Measurements from ENCODE around the gene KIF11.

DNA sequence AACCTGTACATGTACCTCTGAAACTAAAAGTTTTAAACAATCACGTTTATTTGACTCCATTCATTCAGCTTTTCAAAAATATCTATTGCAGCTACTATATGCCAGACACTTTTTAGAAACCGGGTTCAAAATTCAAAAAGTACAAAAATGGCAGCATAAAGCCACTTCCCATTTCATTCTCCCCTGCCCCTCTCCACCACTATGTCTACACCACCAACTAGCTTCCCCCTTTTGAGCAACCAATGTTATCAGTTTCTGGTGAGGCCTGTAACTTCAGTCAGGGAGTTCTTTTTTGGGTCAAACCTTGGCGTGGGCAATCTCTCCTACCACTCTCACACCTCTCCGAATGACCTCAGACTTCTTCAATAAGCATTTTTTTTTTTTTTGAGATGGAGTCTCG is 85.3 kb downstream of the KIF11 start:
- TF ChIP-seq CEBPB (IDR thresholded peaks at IDR 0.05) (no peak), ZNF302 (CRISPR knock-in tag; IDR thresholded peaks at IDR 0.05) (no peak), RAD21 (conservative IDR thresholded peaks at IDR 0.05 in 1 of 2, IDR thresholded peaks at IDR 0.05 in 1 of 2) (no peak), EP300 (IDR thresholded peaks at IDR 0.05) (no peak), POLR2AphosphoS2 (conservative IDR thresholded peaks at IDR 0.05; ENCODE audit: low read length) (no peak), EHMT2 (IDR thresholded peaks at IDR 0.05; ENCODE audit: low read depth) (no peak), BHLHE40 (IDR thresholded peaks at IDR 0.05; ENCODE audit: low read depth, low read length) (no peak), HOXA7 (CRISPR knock-in tag; IDR thresholded peaks at IDR 0.05) (no peak), SMC3 (IDR thresholded peaks at IDR 0.05) (no peak), HEYL (CRISPR knock-in tag; IDR thresholded peaks at IDR 0.05) (no peak)
- TF ChIP-seq, protein P1, sequence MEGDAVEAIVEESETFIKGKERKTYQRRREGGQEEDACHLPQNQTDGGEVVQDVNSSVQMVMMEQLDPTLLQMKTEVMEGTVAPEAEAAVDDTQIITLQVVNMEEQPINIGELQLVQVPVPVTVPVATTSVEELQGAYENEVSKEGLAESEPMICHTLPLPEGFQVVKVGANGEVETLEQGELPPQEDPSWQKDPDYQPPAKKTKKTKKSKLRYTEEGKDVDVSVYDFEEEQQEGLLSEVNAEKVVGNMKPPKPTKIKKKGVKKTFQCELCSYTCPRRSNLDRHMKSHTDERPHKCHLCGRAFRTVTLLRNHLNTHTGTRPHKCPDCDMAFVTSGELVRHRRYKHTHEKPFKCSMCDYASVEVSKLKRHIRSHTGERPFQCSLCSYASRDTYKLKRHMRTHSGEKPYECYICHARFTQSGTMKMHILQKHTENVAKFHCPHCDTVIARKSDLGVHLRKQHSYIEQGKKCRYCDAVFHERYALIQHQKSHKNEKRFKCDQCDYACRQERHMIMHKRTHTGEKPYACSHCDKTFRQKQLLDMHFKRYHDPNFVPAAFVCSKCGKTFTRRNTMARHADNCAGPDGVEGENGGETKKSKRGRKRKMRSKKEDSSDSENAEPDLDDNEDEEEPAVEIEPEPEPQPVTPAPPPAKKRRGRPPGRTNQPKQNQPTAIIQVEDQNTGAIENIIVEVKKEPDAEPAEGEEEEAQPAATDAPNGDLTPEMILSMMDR (IDR thresholded peaks at IDR 0.05): no peak
- TF ChIP-seq, protein P2, sequence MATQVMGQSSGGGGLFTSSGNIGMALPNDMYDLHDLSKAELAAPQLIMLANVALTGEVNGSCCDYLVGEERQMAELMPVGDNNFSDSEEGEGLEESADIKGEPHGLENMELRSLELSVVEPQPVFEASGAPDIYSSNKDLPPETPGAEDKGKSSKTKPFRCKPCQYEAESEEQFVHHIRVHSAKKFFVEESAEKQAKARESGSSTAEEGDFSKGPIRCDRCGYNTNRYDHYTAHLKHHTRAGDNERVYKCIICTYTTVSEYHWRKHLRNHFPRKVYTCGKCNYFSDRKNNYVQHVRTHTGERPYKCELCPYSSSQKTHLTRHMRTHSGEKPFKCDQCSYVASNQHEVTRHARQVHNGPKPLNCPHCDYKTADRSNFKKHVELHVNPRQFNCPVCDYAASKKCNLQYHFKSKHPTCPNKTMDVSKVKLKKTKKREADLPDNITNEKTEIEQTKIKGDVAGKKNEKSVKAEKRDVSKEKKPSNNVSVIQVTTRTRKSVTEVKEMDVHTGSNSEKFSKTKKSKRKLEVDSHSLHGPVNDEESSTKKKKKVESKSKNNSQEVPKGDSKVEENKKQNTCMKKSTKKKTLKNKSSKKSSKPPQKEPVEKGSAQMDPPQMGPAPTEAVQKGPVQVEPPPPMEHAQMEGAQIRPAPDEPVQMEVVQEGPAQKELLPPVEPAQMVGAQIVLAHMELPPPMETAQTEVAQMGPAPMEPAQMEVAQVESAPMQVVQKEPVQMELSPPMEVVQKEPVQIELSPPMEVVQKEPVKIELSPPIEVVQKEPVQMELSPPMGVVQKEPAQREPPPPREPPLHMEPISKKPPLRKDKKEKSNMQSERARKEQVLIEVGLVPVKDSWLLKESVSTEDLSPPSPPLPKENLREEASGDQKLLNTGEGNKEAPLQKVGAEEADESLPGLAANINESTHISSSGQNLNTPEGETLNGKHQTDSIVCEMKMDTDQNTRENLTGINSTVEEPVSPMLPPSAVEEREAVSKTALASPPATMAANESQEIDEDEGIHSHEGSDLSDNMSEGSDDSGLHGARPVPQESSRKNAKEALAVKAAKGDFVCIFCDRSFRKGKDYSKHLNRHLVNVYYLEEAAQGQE (IDR thresholded peaks at IDR 0.05): no peak

All from A549 (cell line).